Parathyroid adenoma (tissue), 2 donors: ENCODE data around the gene C1QL4.

Experiments
- H2AFZ ChIP-seq: fragments of 300-600 bp; sonication (generic); one replicate; pipeline ENCODE4 v1.7.0; 2017; ENCODE audit warnings: antibody characterized with exemption, mild to moderate bottlenecking
- H3K27ac ChIP-seq: fragments of 300-600 bp; sonication (generic); one replicate; pipeline ENCODE4 v1.7.0; 2017
- H3K27me3 ChIP-seq: fragments of 300-600 bp; sonication (generic); one replicate; pipeline ENCODE4 v1.7.0; 2017; ENCODE audit warnings: low read length; ENCODE audit not compliant: control insufficient read depth, insufficient read depth
- H3K36me3 ChIP-seq: fragments of 300-600 bp; sonication (generic); one replicate; pipeline ENCODE4 v1.7.0; 2017; ENCODE audit warnings: low read length; ENCODE audit not compliant: control insufficient read depth, insufficient read depth
- H3K4me1 ChIP-seq: fragments of 300-600 bp; sonication (generic); one replicate; pipeline ENCODE4 v1.7.0; 2017; ENCODE audit warnings: control low read depth
- H3K4me2 ChIP-seq: fragments of 300-600 bp; sonication (generic); one replicate; pipeline ENCODE4 v1.7.0; 2017; ENCODE audit warnings: low read length
- H3K4me3 ChIP-seq: fragments of 300-600 bp; sonication (generic); one replicate; pipeline ENCODE4 v1.7.0; 2017; ENCODE audit warnings: low read depth, low read length
- H3K79me2 ChIP-seq: fragments of 300-600 bp; sonication (generic); one replicate; pipeline ENCODE4 v1.7.0; 2017; ENCODE audit warnings: control low read depth
- H3K9ac ChIP-seq: fragments of 300-600 bp; sonication (generic); one replicate; pipeline ENCODE4 v1.7.0; 2017; ENCODE audit warnings: mild to moderate bottlenecking
- H3K9me3 ChIP-seq: fragments of 300-600 bp; sonication (generic); one replicate; pipeline ENCODE4 v1.7.0; 2017; ENCODE audit warnings: low read length; ENCODE audit not compliant: control insufficient read depth
- TF ChIP-seq, protein P1 (sequence below): fragments of 300-600 bp; sonication (generic); IDR thresholded peaks from one replicate; pipeline ENCODE4 v1.7.0; 2017; ENCODE audit warnings: antibody characterized with exemption, mild to moderate bottlenecking
- donor health status: primary hyperparathyroidism.

The C1QL4 gene

GRCh38 chr12:49301760-49302159, 35.2 kb downstream of the C1QL4 start:
- Histone ChIP-seq H2AFZ (no peak overlapping the region), H3K4me3 (no peak overlapping the region), H3K4me2 (no peak overlapping the region), H3K36me3 (no peaks in the 10 kb centered on the region), H3K79me2 (no peaks in the 10 kb centered on the region), H3K9ac (no peak overlapping the region), H3K4me1 (peaks cover 3% of the 10 kb centered on the region), H3K27ac (no peak overlapping the region), H3K9me3 (no peaks in the 10 kb centered on the region), H3K27me3 (no peaks in the 10 kb centered on the region)
- TF ChIP-seq, protein P1, sequence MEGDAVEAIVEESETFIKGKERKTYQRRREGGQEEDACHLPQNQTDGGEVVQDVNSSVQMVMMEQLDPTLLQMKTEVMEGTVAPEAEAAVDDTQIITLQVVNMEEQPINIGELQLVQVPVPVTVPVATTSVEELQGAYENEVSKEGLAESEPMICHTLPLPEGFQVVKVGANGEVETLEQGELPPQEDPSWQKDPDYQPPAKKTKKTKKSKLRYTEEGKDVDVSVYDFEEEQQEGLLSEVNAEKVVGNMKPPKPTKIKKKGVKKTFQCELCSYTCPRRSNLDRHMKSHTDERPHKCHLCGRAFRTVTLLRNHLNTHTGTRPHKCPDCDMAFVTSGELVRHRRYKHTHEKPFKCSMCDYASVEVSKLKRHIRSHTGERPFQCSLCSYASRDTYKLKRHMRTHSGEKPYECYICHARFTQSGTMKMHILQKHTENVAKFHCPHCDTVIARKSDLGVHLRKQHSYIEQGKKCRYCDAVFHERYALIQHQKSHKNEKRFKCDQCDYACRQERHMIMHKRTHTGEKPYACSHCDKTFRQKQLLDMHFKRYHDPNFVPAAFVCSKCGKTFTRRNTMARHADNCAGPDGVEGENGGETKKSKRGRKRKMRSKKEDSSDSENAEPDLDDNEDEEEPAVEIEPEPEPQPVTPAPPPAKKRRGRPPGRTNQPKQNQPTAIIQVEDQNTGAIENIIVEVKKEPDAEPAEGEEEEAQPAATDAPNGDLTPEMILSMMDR: no peak

DNA sequence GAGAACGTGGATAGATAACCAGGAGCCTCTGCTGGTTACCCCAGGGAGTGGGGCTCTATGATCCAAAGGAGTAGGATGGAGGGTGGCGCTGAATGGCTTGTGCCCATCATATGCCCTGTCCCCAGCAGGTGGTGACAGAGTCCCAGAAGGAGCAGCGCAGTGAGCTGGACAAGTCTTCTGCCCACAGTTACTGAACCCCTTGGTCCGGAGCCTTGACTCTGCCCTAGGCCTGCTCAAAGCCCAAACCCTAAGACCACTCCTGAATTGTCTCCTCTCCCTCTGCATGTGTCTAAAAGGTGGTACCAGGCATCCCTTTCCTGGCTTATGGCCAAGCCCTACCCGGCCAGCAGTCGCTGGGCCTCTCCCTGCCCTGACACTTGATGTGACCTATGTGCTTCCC, 38.8 kb downstream of the C1QL4 start:
- Histone ChIP-seq H3K27ac (no peak overlapping the region), H3K27me3 (no peaks in the 10 kb centered on the region), H3K36me3 (no peaks in the 10 kb centered on the region), H3K79me2 (no peaks in the 10 kb centered on the region), H3K9me3 (no peaks in the 10 kb centered on the region), H2AFZ (no peak overlapping the region), H3K4me2 (no peak overlapping the region), H3K4me1 (peaks cover 6% of the 10 kb centered on the region), H3K9ac (no peak overlapping the region), H3K4me3 (no peak overlapping the region)
- TF ChIP-seq, protein P1: peak; percentile 27

GRCh38 chr12:49297695-49298060, 39.3 kb downstream of the C1QL4 start:
- peaks cover 6% of the 10 kb centered on the region for H3K4me1 ChIP-seq
- no peaks in the 10 kb centered on the region for H3K9me3 ChIP-seq
- TF ChIP-seq, protein P1: no peak
- H3K27ac ChIP-seq: no peak overlapping the region
- H3K9ac ChIP-seq: no peak overlapping the region
- no peaks in the 10 kb centered on the region for H3K79me2 ChIP-seq
- H2AFZ ChIP-seq: peak overlapping the region; percentile 86
- no peak overlapping the region for H3K4me2 ChIP-seq
- no peaks in the 10 kb centered on the region for H3K36me3 ChIP-seq
- H3K27me3 ChIP-seq: no peaks in the 10 kb centered on the region
- no peak overlapping the region for H3K4me3 ChIP-seq

DNA sequence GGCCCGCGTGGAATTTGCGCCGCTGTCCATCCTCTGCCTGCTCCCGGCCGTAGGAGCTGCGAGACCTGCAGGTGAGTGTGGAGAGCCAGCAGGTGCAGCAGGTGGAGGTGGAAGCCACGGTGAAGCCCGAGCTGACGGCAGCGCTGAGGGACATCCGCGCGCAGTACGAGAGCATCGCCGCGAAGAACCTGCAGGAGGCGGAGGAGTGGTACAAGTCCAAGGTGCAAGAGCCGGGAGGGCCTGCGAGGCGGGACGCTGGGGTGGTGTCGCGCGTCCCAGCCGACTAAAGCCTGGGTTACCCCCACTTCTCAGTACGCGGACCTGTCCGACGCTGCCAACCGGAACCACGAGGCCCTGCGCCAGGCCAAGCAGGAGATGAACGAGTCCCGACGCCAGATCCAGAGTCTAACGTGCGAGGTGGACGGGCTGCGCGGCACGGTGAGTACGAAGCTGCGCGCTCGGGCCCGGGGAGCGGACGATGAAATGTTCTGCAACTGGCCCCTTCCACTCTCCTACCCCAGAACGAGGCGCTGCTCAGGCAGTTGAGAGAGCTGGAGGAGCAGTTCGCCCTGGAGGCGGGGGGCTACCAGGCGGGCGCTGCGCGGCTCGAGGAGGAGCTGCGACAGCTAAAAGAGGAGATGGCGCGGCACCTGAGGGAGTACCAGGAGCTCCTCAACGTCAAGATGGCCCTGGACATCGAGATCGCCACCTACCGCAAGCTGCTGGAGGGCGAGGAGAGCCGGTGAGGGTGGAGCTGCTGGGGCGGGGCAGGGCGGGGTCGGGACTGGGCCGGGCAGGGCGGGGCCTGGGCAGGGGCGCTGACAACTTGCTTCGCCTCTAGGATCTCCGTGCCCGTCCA, 39.9 kb downstream of the C1QL4 start:
- no peak overlapping the region for H3K27ac ChIP-seq
- H3K79me2 ChIP-seq: no peaks in the 10 kb centered on the region
- peaks cover 6% of the 10 kb centered on the region for H3K4me1 ChIP-seq
- no peak overlapping the region for H3K9ac ChIP-seq
- H3K27me3 ChIP-seq: no peaks in the 10 kb centered on the region
- H3K9me3 ChIP-seq: no peaks in the 10 kb centered on the region
- TF ChIP-seq, protein P1: no peak
- peak overlapping the region; percentile 52 for H3K4me2 ChIP-seq
- H2AFZ ChIP-seq: peak overlapping the region; percentile 86
- H3K36me3 ChIP-seq: no peaks in the 10 kb centered on the region
- H3K4me3 ChIP-seq: no peak overlapping the region
